ENCODE measurements around the gene KSR2. TPM values are rescaled to one million over a fixed set of nuclear protein-coding genes. Genes with fewer than 3 reads are reported as not detected.
"Not testable (repeated sequence)": the region's sequence is repeated elsewhere in the genome, so short reads cannot be mapped to it uniquely, and the experiment has no call there.

The KSR2 gene
- polyA plus RNA-seq, 1 donor from 2014 or later = not detected

- H3K27me3 Mint-ChIP-seq = no peaks in the 10 kb centered on the region
- H3K4me1 Mint-ChIP-seq = no peaks in the 10 kb centered on the region
- peaks cover 0 to 4% (median 4%) of the 10 kb centered on the region in 3 donors for H3K9me3 Mint-ChIP-seq
- no peak overlapping the region for H3K27ac Mint-ChIP-seq
- no peak overlapping the region for H3K4me3 Mint-ChIP-seq
- no peaks in the 10 kb centered on the region for H3K36me3 Mint-ChIP-seq
Measured at GRCh38 chr12:117921929-117922777, 46.6 kb downstream of the KSR2 start.

- peaks cover 0 to 9% (median 4%) of the 10 kb centered on the region in 3 donors for H3K9me3 Mint-ChIP-seq
- no peaks in the 10 kb centered on the region for H3K27me3 Mint-ChIP-seq
- no peaks in the 10 kb centered on the region for H3K36me3 Mint-ChIP-seq
- H3K4me1 Mint-ChIP-seq = no peaks in the 10 kb centered on the region
- no peak overlapping the region for H3K27ac Mint-ChIP-seq
- H3K4me3 Mint-ChIP-seq = no peak overlapping the region
Measured at GRCh38 chr12:117919479-117919878, 49.3 kb downstream of the KSR2 start.

GRCh38 chr12:117914686-117915085, 54.1 kb downstream of the KSR2 start:
- peaks cover 8 to 12% (median 12%) of the 10 kb centered on the region in 3 donors for H3K9me3 Mint-ChIP-seq
- peaks cover 2% of the 10 kb centered on the region for H3K36me3 Mint-ChIP-seq
- no peak overlapping the region for H3K27ac Mint-ChIP-seq
- no peaks in the 10 kb centered on the region for H3K4me1 Mint-ChIP-seq
- peaks cover 2% of the 10 kb centered on the region for H3K27me3 Mint-ChIP-seq
- no peak overlapping the region for H3K4me3 Mint-ChIP-seq

GRCh38 chr12:117912756-117913155, 56.0 kb downstream of the KSR2 start:
- H3K9me3 Mint-ChIP-seq = peaks cover 7 to 12% (median 8%) of the 10 kb centered on the region in 3 donors
- H3K27me3 Mint-ChIP-seq = peaks cover 2% of the 10 kb centered on the region
- no peak overlapping the region for H3K27ac Mint-ChIP-seq
- H3K4me1 Mint-ChIP-seq = peaks cover 0 to 4% (median 0%) of the 10 kb centered on the region in 3 donors
- H3K4me3 Mint-ChIP-seq = no peak overlapping the region
- H3K36me3 Mint-ChIP-seq = peaks cover 2% of the 10 kb centered on the region

- H3K27ac Mint-ChIP-seq = no peak overlapping the region
Measured at GRCh38 chr12:117908411-117908810, 60.4 kb downstream of the KSR2 start.

GRCh38 chr12:117907108-117907689, 61.6 kb downstream of the KSR2 start:
- Mint-ChIP-seq H3K9me3 (peaks cover 3 to 12% (median 6%) of the 10 kb centered on the region in 3 donors), H3K27me3 (peaks cover 2% of the 10 kb centered on the region), H3K4me3 (no peak overlapping the region), H3K27ac (no peak overlapping the region), H3K36me3 (peaks cover 2% of the 10 kb centered on the region), H3K4me1 (peaks cover 0 to 4% (median 0%) of the 10 kb centered on the region in 3 donors)

More at GRCh38 chr12:117908411-117908810, 60.4 kb downstream of the KSR2 start:
- peaks cover 2% of the 10 kb centered on the region for H3K27me3 Mint-ChIP-seq
- no peak overlapping the region for H3K4me3 Mint-ChIP-seq
- peaks cover 0 to 4% (median 0%) of the 10 kb centered on the region in 3 donors for H3K4me1 Mint-ChIP-seq
- H3K36me3 Mint-ChIP-seq = peaks cover 2% of the 10 kb centered on the region
- H3K9me3 Mint-ChIP-seq = peaks cover 3 to 12% (median 7%) of the 10 kb centered on the region in 3 donors

GRCh38 chr12:117904051-117904450, 64.7 kb downstream of the KSR2 start:
- Mint-ChIP-seq H3K4me1 (peaks cover 0 to 3% (median 0%) of the 10 kb centered on the region in 3 donors), H3K4me3 (no peak overlapping the region), H3K9me3 (peaks cover 2 to 6% (median 6%) of the 10 kb centered on the region in 3 donors), H3K27me3 (no peaks in the 10 kb centered on the region), H3K36me3 (no peaks in the 10 kb centered on the region), H3K27ac (no peak overlapping the region)

GRCh38 chr12:117903110-117903840, 65.5 kb downstream of the KSR2 start:
- Mint-ChIP-seq H3K27ac (no peak overlapping the region), H3K4me1 (peaks cover 0 to under 1% (median 0%) of the 10 kb centered on the region in 3 donors), H3K9me3 (peaks cover 4 to 9% (median 8%) of the 10 kb centered on the region in 3 donors), H3K27me3 (peaks cover 1% of the 10 kb centered on the region), H3K4me3 (no peak overlapping the region), H3K36me3 (no peaks in the 10 kb centered on the region)

- Mint-ChIP-seq H3K27me3 (peaks cover 11% of the 10 kb centered on the region), H3K27ac (no peak overlapping the region), H3K4me3 (no peak overlapping the region), H3K9me3 (peaks cover 4 to 9% (median 8%) of the 10 kb centered on the region in 3 donors), H3K4me1 (no peaks in the 10 kb centered on the region), H3K36me3 (no peaks in the 10 kb centered on the region)
Measured at GRCh38 chr12:117901631-117902030, 67.2 kb downstream of the KSR2 start.

GRCh38 chr12:117900561-117900960, 68.2 kb downstream of the KSR2 start:
- peaks cover 4 to 13% (median 9%) of the 10 kb centered on the region in 3 donors for H3K9me3 Mint-ChIP-seq
- no peak overlapping the region for H3K27ac Mint-ChIP-seq
- H3K27me3 Mint-ChIP-seq = peaks cover 11% of the 10 kb centered on the region
- no peak overlapping the region for H3K4me3 Mint-ChIP-seq
- H3K4me1 Mint-ChIP-seq = no peaks in the 10 kb centered on the region
- no peaks in the 10 kb centered on the region for H3K36me3 Mint-ChIP-seq

GRCh38 chr12:117897372-117898161, 71.2 kb downstream of the KSR2 start:
- H3K36me3 Mint-ChIP-seq = no peaks in the 10 kb centered on the region
- no peaks in the 10 kb centered on the region for H3K4me1 Mint-ChIP-seq
- H3K4me3 Mint-ChIP-seq = no peak overlapping the region
- H3K9me3 Mint-ChIP-seq = peaks cover 4 to 13% (median 9%) of the 10 kb centered on the region in 3 donors
- peaks cover 11% of the 10 kb centered on the region for H3K27me3 Mint-ChIP-seq
- no peak overlapping the region for H3K27ac Mint-ChIP-seq

- peaks cover 11% of the 10 kb centered on the region for H3K27me3 Mint-ChIP-seq
Measured at GRCh38 chr12:117896009-117896408, 72.8 kb downstream of the KSR2 start.

GRCh38 chr12:117892441-117892840, 76.3 kb downstream of the KSR2 start:
- peaks cover 0 to 5% (median 2%) of the 10 kb centered on the region in 3 donors for H3K9me3 Mint-ChIP-seq
- H3K4me1 Mint-ChIP-seq = peaks cover 0 to 3% (median 2%) of the 10 kb centered on the region in 3 donors
- no peak overlapping the region for H3K4me3 Mint-ChIP-seq
- H3K27ac Mint-ChIP-seq = no peak overlapping the region
- peaks cover 9% of the 10 kb centered on the region for H3K27me3 Mint-ChIP-seq
- H3K36me3 Mint-ChIP-seq = no peaks in the 10 kb centered on the region

More at GRCh38 chr12:117896009-117896408, 72.8 kb downstream of the KSR2 start:
- no peaks in the 10 kb centered on the region for H3K36me3 Mint-ChIP-seq
- H3K4me3 Mint-ChIP-seq = no peak overlapping the region
- no peaks in the 10 kb centered on the region for H3K4me1 Mint-ChIP-seq
- peaks cover 4 to 13% (median 11%) of the 10 kb centered on the region in 3 donors for H3K9me3 Mint-ChIP-seq
- H3K27ac Mint-ChIP-seq = no peak overlapping the region

- H3K27me3 Mint-ChIP-seq, H3K27ac Mint-ChIP-seq: not testable (repeated sequence)
Measured at GRCh38 chr12:117891265-117891664, 77.5 kb downstream of the KSR2 start.

More at GRCh38 chr12:117891265-117891664, 77.5 kb downstream of the KSR2 start:
- not testable (repeated sequence) for H3K4me1 Mint-ChIP-seq, H3K36me3 Mint-ChIP-seq, H3K9me3 Mint-ChIP-seq
- H3K4me3 Mint-ChIP-seq = peak overlapping the region in 1 of 4 donors; percentile 39

Data from IgD-negative memory B cell (primary cell).